NCI-H2107 (cell line): Measurements from ENCODE around the gene KISS1.
A peak's percentile ranks its signal among the peaks of the same experiment; 100 is the strongest.

Experiments
- DNase-seq: peaks from one replicate; lab custom pipeline; 2025; lab: John Stamatoyannopoulos, UW

KISS1 gene

DNA sequence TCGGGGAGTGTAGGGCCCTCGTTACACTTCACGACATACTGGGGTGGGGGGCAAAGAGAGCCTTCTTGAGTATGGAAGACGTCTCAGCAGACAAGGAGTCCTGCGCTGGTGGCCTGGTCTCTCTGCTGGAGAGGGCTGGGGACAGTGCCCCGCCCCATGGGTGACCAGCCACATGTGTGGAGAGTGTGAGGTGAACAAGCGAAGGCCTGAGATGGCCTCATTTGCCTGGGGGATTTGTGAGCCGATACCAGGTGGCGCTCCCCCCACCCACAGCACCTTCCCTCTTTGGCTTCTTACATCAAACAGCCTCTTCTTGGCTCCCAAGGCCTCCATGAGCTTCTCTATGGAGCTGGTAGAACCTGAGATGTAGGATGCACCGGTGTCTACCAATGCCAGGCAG is 40.4 kb downstream of the KISS1 start:
- DNase-seq: no peak

DNA sequence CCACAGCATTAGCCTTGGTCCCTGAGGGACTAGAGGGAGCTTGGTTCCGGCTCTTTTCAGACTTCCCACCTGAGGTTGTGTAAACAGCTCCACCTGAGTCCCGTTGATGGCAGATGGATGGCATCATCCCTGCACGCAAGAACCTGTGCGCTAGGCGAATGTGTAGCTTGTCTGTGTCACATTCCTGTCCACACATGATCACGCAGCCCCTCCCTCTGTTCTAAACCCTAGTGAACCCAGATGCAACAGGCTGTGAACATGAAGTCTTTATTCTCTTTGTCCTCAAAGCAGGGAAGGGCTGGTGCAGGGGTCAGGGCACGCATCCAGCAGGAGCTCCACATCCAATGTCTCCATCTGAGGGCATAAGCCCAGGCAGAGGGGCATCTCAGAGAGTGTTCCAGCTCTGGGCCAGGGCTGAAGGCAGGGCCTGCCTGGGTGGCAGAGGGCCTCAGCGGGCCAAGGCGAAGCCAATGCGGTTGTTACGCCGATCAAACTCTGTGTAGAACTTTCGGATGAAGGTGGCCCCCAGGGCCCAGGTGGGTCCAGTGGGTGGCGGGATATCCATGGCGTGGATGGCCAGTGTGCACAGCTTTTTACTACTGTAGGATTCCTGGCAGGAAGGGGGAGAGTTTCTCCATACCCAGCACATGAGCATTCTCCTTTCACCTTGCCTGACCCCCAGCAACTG is 41.6 kb downstream of the KISS1 start:
- peak; percentile 49 for DNase-seq

DNA sequence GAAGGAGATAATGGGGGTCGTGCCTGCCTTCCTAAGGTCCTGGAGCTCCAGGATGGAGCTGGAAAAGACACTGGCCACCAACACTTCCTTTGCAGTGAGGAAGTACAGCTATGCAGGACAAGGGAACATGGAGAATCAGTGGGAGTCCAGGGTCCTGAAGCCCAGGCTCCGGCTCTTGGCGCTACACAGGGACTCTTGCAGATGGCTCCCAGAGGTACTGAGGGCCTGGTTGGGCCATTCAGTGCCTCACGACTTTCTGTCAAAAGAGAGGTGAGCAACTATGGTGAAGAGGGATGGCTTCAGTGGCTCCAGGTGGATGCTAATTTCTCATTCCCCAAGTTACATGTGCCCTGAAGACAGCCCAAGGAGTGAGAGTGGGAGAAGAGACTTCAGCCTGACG is 42.6 kb downstream of the KISS1 start:
- no peak for DNase-seq

DNA sequence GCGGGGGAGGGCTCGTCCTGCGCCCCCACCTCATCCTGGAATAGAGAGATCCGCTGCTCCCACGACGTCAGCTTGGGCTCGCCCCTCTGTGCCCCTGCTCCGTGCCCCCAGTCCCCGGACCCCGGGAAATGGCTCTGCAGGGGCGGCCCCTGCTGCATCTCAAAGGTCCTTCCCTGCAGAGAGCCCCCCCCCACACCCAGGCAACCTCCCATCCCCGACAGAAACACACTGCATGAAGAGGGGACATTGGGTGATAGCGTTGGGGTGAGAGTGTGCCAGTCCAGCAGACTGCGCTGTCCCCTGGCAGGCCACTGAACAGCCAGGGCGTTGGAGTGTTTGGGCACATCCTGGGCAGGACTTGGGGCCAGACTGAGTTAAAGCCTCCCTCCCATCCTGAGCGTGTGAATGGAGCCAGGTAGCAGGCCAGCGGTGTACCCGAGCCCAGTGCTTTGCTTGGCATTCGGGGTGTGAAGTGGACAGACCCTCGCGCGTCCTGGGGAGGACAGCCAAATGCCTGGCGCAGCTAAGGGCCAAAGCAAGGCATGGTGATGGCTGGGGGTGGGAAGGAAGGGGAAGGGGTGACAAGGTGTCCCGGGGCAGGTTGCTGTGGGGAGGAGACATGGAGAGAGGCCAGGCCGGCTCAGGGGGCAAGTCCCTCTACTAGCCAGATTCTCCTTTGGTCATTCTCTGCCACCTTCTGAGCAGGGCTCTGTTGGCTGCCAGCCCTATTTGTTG is 43.8 kb downstream of the KISS1 start:
- DNase-seq: no peak

DNA sequence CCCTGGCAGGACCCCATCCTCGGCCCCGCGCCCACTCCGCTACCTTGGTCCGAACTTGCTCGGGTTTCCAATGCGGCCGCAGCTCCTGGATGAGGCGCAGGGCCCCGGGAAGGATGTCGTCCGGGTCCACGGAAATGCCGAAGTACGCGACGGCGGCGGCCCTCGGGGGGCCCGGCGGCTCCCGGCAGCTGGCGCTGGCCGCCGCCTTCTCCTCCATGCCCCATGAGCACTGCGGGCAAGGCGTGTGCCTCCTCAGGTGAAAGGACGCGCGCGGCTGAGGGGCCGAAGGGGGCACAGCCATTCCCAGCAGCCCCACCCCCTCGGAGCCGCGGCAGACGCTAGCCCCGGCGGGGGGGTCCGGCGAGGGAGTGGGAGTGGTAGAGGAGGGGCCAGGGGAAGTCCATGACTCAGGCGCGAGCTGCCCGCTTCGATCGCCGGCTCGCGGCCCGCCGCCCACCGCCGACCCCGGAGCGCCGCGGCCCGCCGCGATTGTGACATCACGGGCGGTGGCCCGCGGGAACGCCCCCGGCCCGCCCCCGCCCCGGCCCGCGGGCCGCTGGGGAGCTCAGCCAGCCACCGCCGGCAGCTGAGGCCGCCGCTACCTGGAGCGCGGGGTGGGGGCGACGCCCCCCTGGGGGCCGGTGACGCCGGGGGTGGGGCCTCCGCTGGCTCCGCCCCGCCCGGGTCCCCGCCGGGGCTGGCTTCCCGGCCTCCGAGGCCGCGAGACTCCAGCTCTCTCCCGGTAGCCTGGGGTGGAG is 44.6 kb downstream of the KISS1 start, which contains the start of gene ETNK2:
Gene ETNK2, minus strand, starts transcription at position 493 of the 758 bp plus-strand sequence. Its CDS starts 192 bp downstream, at position 301.
- DNase-seq: peak; percentile 43

DNA sequence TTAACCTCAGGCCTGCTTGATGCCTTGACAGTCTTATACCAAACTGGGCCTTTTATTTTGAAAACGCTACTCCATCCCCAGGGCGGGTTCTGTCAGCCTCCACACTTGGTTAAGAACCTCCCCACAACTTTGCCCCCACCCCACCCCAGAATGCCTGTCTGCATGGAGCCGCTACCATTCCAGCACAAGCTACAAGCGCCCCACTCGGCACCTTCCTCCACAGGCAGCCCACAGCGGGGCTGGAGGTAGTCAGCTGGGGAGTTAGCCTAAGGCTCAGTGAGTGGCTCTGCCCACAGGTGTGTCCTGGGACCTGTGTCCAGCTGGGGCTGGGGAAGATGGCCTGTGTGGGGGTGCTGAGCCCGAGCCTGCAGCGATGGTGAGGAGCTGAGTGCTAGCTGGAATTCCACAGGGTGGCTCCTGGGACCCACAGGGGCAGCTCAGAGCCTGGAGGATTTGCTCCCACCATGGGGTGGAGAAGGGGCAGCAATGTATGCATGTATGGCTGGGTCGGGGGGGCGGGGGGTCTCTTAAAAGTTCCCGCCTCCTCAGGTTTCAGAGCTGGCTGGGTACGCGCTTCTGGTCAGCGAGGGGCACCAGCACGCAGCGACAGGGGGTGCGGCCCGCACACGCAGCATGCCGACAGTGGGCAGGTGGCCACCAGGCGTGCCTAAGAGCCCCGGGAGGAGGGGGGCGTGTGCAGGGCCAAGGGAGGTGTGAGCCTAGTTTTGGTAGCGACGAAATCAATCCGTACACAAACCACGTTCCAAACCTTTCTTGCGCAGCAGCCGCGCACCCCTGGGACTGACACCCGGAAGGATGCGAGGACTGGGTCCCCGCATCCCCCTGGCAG is 45.4 kb downstream of the KISS1 start:
- DNase-seq: no peak

DNA sequence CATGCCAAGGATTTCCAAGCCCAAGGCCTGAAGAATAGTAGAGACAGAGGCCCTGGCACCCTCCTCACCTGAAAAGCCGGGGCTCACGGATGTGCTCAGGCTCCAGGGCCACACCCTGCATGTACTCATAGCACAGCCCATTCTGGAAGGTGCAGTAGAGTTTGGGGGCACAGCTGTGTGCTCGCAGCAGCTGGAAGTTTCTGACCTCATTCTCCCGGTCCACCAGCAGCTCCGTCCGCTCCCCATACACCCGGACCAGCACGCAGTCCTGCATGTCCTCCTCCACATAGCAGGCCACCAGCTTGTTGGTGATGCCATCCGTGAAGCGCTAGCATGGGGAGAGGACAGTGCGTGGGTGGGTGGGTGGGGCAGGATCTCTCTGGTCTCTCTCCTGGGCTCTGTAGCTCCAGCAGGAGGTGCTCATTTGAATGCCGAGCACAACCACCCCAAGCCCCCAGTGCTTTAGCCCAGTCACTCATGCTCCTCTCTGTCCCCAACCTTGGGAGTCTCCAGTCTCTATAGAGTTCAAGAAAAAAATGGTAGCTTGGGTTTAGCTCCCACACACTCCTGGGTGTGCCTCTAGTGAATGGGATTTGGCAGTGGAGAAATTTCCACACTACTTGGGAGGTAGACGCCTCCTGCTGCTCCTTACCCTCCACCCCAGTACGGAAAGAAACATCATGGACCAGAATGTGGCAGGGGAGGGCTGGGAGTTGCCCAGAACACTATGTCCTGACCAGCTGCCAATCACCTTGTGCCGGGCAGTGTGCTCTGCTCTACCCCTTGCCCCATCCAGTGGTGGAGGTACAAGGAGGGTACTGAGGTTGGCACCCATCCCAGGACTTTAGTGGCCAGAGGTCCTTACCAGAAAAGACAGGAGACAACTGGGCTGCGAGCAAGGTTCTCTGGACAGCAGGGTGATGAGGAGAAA is 46.4 kb downstream of the KISS1 start:
- no peak for DNase-seq

DNA sequence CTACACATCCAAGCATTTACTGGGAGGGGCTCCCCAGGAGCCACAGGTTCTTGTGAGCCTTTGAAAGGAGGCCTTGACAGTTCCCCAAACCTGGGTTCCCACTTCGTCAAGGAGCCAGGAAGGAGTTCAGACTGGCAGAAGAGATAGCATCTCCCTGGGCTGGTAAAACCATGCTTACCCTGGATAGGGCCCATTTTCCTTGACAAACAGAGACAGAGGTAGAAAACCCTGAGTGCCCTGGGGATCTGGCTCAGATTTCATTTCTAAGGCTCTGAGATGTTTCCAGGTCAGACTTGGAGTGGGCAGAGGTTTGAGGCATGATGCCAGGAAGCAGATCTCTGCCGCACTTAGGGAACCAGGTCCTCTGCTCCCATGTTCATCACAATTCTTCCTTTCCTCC is 47.2 kb downstream of the KISS1 start:
- no peak for DNase-seq

DNA sequence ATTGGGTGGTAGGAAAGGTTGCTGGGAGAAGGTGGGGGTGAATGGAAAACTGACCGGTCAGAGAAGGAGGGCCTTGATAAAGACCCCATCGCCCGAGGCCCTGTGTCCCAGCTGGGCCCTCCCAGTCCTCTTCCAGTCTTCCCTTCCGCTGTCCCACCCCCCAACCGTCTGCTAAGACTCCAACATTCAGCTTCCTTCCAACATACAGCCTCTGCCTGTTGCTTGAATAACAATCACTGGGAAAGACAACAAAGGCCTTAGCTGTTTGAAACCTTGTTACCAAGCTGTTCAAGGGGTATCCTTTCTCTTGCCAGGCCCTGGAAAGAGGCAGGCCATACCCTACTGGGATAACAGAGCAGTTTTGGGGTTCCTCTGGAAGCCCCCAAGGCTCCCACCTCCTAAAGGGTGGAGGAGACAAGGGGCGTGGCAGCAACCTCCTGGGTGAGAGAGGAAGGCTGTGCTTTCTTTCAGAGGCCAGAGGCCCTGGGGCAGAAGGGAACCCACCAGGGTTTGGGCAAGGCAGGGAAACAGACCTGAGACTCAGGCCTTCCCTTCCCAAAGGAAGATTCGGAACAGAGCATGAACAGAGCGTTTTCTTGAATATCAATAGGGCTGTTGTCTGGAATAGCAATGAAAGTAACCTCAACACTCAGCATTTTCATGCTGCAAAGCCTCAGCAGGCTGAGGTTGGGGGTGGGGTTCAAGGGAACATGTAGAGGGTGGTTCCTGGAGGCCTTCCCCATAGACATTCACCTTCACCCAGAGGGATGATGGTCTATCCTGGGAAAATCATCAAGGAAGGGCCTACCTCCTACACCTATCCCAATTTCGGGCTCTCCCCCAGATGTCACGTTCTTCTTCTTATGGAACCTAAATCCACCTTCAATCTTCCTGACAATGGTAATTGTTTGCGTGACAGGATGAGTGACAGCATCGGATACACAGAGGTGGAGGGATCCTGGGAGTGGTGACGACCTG is 48.6 kb downstream of the KISS1 start:
- DNase-seq: no peak

DNA sequence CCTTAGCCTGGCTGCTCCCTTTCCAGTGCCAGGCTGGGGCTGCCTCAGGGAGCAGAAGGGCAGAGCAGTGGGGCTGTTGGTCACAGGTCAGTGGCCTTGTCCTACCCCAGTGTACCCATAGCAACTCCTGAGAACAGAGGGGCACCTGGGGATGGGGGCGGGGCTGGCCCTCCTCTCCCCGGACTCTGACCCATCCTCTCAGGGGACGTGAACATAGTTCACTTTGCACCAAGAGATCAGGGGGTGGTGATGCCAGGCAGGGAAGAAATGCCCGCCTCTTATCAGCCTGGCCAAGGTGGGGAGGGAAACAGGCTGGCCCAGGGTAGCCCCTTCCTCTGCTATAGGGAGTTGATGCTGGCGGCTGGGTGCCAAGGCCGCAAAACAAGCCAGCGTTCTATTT is 49.3 kb downstream of the KISS1 start:
- no peak for DNase-seq

DNA sequence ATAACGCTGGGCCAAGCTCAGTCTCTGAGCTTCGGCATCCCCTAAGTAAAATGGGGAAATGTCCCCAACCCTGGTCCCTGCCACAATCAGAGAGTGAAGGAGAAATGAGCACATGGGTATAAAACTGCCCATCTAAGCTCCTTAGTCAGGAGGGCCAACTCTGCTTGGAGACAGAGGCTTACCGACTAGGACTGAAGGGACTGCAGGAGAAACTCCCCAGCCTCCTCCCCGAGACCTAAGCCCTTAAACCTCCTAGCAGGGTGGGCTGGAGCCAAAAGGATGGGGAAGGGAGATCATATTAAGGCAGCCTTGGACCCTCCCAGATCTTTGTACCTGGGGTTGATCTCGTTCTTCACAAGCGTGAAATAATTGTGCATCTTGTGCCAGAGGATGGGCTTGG is 50.0 kb downstream of the KISS1 start:
- no peak for DNase-seq

DNA sequence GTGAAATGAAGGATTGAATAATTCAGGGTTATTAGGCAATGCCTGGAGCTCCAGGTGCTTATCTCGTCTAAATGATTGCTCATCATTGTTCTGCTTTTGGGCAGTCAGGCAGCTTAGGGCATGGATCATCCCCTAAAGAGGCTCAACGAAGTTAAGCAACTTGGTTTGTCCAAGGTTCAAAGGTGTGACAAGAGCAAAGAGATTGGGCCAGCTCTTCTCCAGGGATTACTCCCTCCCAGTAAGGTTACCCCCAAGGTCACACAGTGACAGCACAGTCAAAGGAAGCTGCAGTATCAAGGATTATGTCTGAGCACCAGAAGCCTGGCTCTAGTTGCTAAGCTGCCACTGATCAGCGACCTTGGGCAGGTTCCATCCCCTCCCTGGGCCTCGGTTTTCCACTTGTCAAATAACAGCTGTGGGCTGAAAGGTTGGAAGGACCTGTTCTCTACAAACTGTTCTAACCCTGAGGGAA is 51.2 kb downstream of the KISS1 start:
- no peak for DNase-seq

DNA sequence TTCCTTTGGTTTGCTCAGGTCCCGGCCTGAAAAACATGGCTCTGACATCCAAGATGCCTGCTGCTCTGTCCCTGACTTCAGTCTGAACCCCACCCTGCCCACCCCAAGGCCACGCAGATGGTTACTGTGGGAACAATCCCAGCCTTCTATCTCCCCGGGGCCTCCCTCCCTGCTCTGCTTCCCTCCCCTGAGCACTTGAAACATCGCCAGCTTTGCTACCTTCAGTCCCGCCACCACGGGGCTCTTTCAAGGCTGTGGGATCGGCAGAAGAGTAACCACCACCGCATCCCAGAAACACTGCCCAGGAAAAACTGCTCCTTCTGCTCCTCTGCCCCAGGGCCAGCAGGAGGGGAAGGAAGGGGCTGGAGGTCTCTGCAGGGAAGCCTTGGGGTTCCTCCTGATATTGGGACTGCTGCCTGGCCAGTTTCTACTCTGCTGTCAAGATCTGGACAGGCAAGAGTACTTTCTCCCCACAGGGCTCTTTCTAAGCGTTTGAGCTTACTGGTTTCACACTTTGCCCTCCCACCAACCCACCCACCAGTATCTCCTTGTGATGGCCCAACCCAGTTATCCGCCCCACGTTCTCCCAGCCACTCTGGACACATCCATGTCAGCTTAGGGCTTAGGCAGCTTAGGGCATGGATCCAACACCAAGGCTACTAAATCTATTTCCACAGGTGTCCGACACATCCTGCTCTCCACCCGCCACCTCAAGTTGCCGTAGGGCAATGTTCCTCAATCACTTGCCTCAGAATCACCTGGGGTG is 52.8 kb downstream of the KISS1 start:
- DNase-seq: no peak

DNA sequence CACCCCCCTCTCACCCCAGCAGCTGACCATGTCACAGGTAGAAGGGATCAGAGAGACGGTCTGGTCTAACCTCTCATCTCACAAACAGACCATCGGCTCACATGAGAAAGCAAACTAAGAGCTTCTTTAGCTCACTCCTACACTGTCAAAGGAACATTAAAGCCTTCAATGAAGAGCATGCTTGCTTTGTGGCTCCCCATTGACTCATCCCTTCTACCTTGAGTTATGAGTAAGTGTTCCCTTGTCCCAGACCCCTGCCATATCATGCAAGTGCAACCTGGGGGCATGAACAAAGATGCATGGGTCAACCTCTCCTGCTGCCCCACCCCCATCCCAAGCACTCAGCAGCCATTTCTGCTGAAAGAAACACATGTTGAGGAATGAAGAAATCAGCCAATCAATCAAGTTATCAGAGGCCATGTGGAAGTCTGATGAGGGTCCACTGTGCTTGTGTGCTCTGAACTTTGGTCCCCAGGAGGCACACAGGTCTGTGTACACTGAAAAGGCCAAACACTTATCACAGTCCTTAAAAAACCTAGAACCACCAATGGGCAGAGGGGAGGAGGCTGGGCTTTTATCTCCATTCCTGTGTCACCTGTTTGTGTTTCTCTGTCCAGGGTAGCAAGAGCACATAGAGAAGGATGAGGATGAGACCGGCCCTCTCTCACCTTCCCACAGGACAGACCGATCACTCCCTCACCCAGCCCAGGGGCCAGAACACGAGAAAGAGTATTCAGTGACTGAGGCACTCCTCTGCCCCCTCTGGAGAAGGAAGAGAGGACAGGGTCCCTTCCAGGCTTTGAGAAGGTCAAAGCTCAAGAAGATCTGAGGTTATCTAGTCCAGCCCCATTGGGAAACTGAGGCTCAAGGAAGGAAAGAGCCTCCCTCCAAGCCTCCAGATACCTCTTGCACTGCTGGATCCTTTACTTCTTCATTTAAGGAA is 54.0 kb downstream of the KISS1 start:
- DNase-seq: no peak

DNA sequence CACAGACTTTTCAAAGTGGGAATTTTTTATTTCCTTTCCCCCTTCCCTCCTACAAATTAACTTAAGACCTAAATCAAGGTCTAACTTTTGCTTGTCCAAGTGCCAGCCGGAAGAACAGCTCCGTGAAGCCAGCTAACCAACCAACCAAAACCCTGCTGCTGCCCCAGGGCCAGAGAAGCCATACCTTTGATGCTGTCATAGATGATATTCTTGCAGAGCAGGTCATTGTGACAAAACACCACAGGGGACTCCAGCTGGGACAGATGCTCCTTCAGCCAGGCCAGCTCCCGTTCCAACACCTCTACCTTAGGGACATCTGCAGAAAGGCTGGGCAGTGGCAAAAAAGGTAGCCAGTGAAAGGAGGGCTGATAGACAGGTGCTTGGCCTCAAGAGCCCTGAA is 55.2 kb downstream of the KISS1 start:
- no peak for DNase-seq
